ENCODE data around the gene SLC4A1AP.

GRCh38 chr2:27735263-27735904 lies 71.7 kb downstream of the SLC4A1AP start:
- TF ChIP-seq TAF1 (IDR thresholded peaks at IDR 0.05; ENCODE audit: borderline replicate concordance, insufficient read depth, low read length) = no peak
- TF ChIP-seq POLR2AphosphoS5 (IDR thresholded peaks at IDR 0.05; ENCODE audit: low read depth, low read length) = no peak
- TF ChIP-seq REST (IDR thresholded peaks at IDR 0.05; ENCODE audit: insufficient read depth in 1 of 2, low read depth in 2 of 2, low read length in 2 of 2) = no peak
- no peak for TF ChIP-seq SIN3A (IDR thresholded peaks at IDR 0.05; ENCODE audit: borderline replicate concordance, insufficient read depth, low read length)
